ENCODE measurements around the gene ZCCHC3. TPM values are rescaled to one million over a fixed set of nuclear protein-coding genes. Genes with fewer than 3 reads are reported as not detected.
A peak's percentile ranks its signal among the peaks of the same experiment; 100 is the strongest.

ZCCHC3 gene
- total RNA-seq, 1 experiment from 2014 or later, result 43.6 TPM

GRCh38 chr20:328975-329695 lies 31.8 kb downstream of the ZCCHC3 start:
- Mint-ChIP-seq H3K27ac (no peak overlapping the region), H3K4me3 (peak overlapping the region; percentile 87), H3K4me1 (peaks cover 33% of the 10 kb centered on the region), H3K36me3 (peaks cover 10% of the 10 kb centered on the region), H3K9me3 (no peaks in the 10 kb centered on the region), H3K27me3 (ENCODE audit: low read depth) (peaks cover 22% of the 10 kb centered on the region)
- CTCF ChIA-PET, result interaction anchor here (0.8 to 3.2 kb wide), 8 partner anchors 10 to 71 kb away, joined by 3 to 42 read pairs (median 15); partner anchors contain the start of genes DEFB132 and NRSN2
- POLR2A ChIA-PET, result interaction anchor here (1.4 to 2.2 kb wide), 3 partner anchors 19 to 51 kb away, joined by 4 to 8 read pairs (median 6); no protein-coding TSS in a partner anchor
- no peak for DNase-seq (ENCODE audit: low spot score)
- TF ChIP-seq MXD4 (CRISPR knock-in tag; IDR thresholded peaks at IDR 0.05; ENCODE audit: borderline replicate concordance) (no peak), ESRRA (CRISPR knock-in tag; IDR thresholded peaks at IDR 0.05; ENCODE audit: borderline replicate concordance) (no peak), JAZF1 (CRISPR knock-in tag; IDR thresholded peaks at IDR 0.05) (no peak), TCF7 (CRISPR knock-in tag; IDR thresholded peaks at IDR 0.05; ENCODE audit: low read depth) (no peak), ZBTB21 (CRISPR knock-in tag; IDR thresholded peaks at IDR 0.05; ENCODE audit: borderline replicate concordance) (no peak), FOXJ3 (CRISPR knock-in tag; IDR thresholded peaks at IDR 0.05; ENCODE audit: borderline replicate concordance) (no peak), NFYB (CRISPR knock-in tag; conservative IDR thresholded peaks at IDR 0.05; ENCODE audit: low read depth) (no peak), OVOL2 (CRISPR knock-in tag; IDR thresholded peaks at IDR 0.05; ENCODE audit: borderline replicate concordance) (no peak), ZNF232 (CRISPR knock-in tag; IDR thresholded peaks at IDR 0.05) (no peak), TEAD4 (CRISPR knock-in tag; IDR thresholded peaks at IDR 0.05) (no peak), CBFB (CRISPR knock-in tag; IDR thresholded peaks at IDR 0.05; ENCODE audit: low read depth) (no peak), STAT6 (CRISPR knock-in tag; conservative IDR thresholded peaks at IDR 0.05; ENCODE audit: low read depth) (no peak), ZNF532 (CRISPR knock-in tag; IDR thresholded peaks at IDR 0.05; ENCODE audit: borderline replicate concordance) (no peak), ZNF512 (CRISPR knock-in tag; IDR thresholded peaks at IDR 0.05; ENCODE audit: borderline replicate concordance) (no peak), ETV6 (CRISPR knock-in tag; IDR thresholded peaks at IDR 0.05) (no peak)
- no peak for ATAC-seq

- DNase-seq (ENCODE audit: low spot score) (no peak), ATAC-seq (no peak)
- Mint-ChIP-seq H3K4me3 (peak overlapping the region; percentile 87), H3K36me3 (peaks cover 10% of the 10 kb centered on the region), H3K27ac (peak overlapping the region; percentile 76; the same call in 1 of the 2 replicates), H3K9me3 (no peaks in the 10 kb centered on the region), H3K4me1 (peaks cover 33% of the 10 kb centered on the region), H3K27me3 (ENCODE audit: low read depth) (peaks cover 29% of the 10 kb centered on the region)
- ChIA-PET POLR2A (interaction anchor here (1.3 to 2.2 kb wide), 3 partner anchors 19 to 51 kb away, joined by 4 to 8 read pairs (median 6); no protein-coding TSS in a partner anchor), CTCF (interaction anchor here (0.7 to 3.2 kb wide), 12 partner anchors 9 to 89 kb away, joined by 4 to 42 read pairs (median 8); partner anchors contain the start of genes DEFB132 and NRSN2)
- no peak for TF ChIP-seq TEAD4 (CRISPR knock-in tag; IDR thresholded peaks at IDR 0.05)
- TF ChIP-seq CDX4 (CRISPR knock-in tag; IDR thresholded peaks at IDR 0.05; ENCODE audit: borderline replicate concordance), result no peak
- TF ChIP-seq NR1H2 (CRISPR knock-in tag; IDR thresholded peaks at IDR 0.05), result no peak
- TF ChIP-seq ZNF532 (CRISPR knock-in tag; IDR thresholded peaks at IDR 0.05; ENCODE audit: borderline replicate concordance), result no peak
- no peak for TF ChIP-seq ZMAT4 (CRISPR knock-in tag; IDR thresholded peaks at IDR 0.05)
- TF ChIP-seq NFYB (CRISPR knock-in tag; conservative IDR thresholded peaks at IDR 0.05; ENCODE audit: low read depth), result no peak
These were observed 32.5 kb downstream of the ZCCHC3 start for GRCh38 chr20:329851-330232.

All from WTC11 (cell line).